OCI-LY7 (cell line): ENCODE measurements around the gene MROH7. TPM values are rescaled to one million over a fixed set of nuclear protein-coding genes. Genes with fewer than 3 reads are reported as not detected.

Experiments used
- BruUV-seq: library from RNA; stranded (reverse); fragments of 400-500 nt; replicated peaks from 2 replicates; lab custom pipeline; 2021; lab: Mats Ljungman, UMichigan
- CTCF ChIA-PET: fragments of 300-600 bp; sonication (Branson Sonifier 250); formaldehyde crosslinking; loops from one replicate; lab custom pipeline; 2022; ENCODE audit warnings: antibody characterized with exemption; ENCODE audit not compliant: unreplicated experiment; lab: Charles Lee
- POLR2A ChIA-PET: fragments of 300-600 bp; sonication (Branson Sonifier 250); formaldehyde crosslinking; loops from one replicate; lab custom pipeline; 2022; ENCODE audit warnings: antibody characterized with exemption; lab: Charles Lee
- DNase-seq: peaks from one replicate; pipeline ENCODE4 v3.0.0-alpha.2; 2015; ENCODE audit warnings: low spot score
- H2AFZ ChIP-seq: fragments of 200-600 bp; sonication (generic), shearing (Covaris generic); 2 replicates; pipeline ENCODE4 v1.6.1; 2014; ENCODE audit warnings: mild to moderate bottlenecking, antibody characterized with exemption, low read length, moderate library complexity
- H3K27ac ChIP-seq: fragments of 200-600 bp; sonication (generic); 2 replicates; pipeline ENCODE4 v1.5.1; 2014; ENCODE audit warnings: mixed run types, low read depth, mild to moderate bottlenecking, moderate library complexity, low read length, inconsistent platforms; ENCODE audit not compliant: poor library complexity, severe bottlenecking
- H3K36me3 ChIP-seq: fragments of 200-600 bp; sonication (generic); 2 replicates; pipeline ENCODE4 v1.6.1; 2014; ENCODE audit warnings: mild to moderate bottlenecking, antibody characterized with exemption, low read length, moderate library complexity, mixed read lengths; ENCODE audit not compliant: insufficient read depth
- H3K4me1 ChIP-seq: fragments of 200-600 bp; sonication (generic); 2 replicates; pipeline ENCODE4 v1.5.1; 2014; ENCODE audit warnings: mild to moderate bottlenecking, low read length; ENCODE audit not compliant: insufficient read depth, poor library complexity, severe bottlenecking
- H3K4me2 ChIP-seq: fragments of 200-600 bp; sonication (generic); 2 replicates; pipeline ENCODE4 v1.6.1; 2014; ENCODE audit warnings: mild to moderate bottlenecking, low read length
- H3K4me3 ChIP-seq: fragments of 200-600 bp; sonication (generic); 2 replicates; pipeline ENCODE4 v1.5.1; 2014; ENCODE audit warnings: mild to moderate bottlenecking, low read depth, low read length; ENCODE audit not compliant: poor library complexity, severe bottlenecking
- H3K79me2 ChIP-seq: fragments of 200-600 bp; sonication (generic); 2 replicates; pipeline ENCODE4 v1.6.1; 2016; ENCODE audit warnings: low read depth, mild to moderate bottlenecking, low read length, moderate library complexity, mixed read lengths; ENCODE audit not compliant: insufficient read depth
- H3K9me2 ChIP-seq: fragments of 200-600 bp; sonication (generic); 2 replicates; pipeline ENCODE4 v1.6.1; 2016; ENCODE audit warnings: mild to moderate bottlenecking, low read length, mixed read lengths; ENCODE audit not compliant: insufficient read depth
- H3K9me3 ChIP-seq: fragments of 200-600 bp; sonication (generic); 2 replicates; pipeline ENCODE4 v1.6.1; 2014; ENCODE audit warnings: mild to moderate bottlenecking, mixed run types, low read length, mixed read lengths
- H4K20me1 ChIP-seq: fragments of 200-600 bp; sonication (generic); 2 replicates; pipeline ENCODE4 v1.6.1; 2014; ENCODE audit warnings: mild to moderate bottlenecking, antibody characterized with exemption, low read length, moderate library complexity, mixed read lengths; ENCODE audit not compliant: insufficient read depth
- CTCF ChIP-seq: fragments of 200-600 bp; sonication (generic); conservative IDR thresholded peaks from 2 replicates; pipeline ENCODE4 v1.5.1; 2014; ENCODE audit warnings: mild to moderate bottlenecking, antibody characterized with exemption, low read length, moderate library complexity, mixed read lengths
- EZH2phosphoT487 ChIP-seq: fragments of 200-600 bp; sonication (generic); IDR thresholded peaks from 2 replicates; pipeline ENCODE4 v1.6.1; 2018; ENCODE audit warnings: low read depth, borderline replicate concordance, mild to moderate bottlenecking, mixed run types, antibody characterized with exemption, low read length, moderate library complexity, mixed read lengths
- intact Hi-C: fragments of 100-400 bp; cut with micrococcal nuclease; formaldehyde crosslinking; loops from one replicate; pipeline ENCODE4 v1.10.0; 2022; ENCODE audit not compliant: unreplicated experiment
- total RNA-seq, 2 experiments: library from RNA; depleted of rRNA in 1 of 2; stranded (reverse); fragments of >200 nt in 1 of 2; shearing (Covaris generic) in 1 of 2; gene quantifications; 2 replicates each; pipeline ENCODE4 v1.2.3, GENCODE V29; 2014 to 2022

Gene MROH7
- total RNA-seq, 2 experiments from 2014 or later: not detected

DNA sequence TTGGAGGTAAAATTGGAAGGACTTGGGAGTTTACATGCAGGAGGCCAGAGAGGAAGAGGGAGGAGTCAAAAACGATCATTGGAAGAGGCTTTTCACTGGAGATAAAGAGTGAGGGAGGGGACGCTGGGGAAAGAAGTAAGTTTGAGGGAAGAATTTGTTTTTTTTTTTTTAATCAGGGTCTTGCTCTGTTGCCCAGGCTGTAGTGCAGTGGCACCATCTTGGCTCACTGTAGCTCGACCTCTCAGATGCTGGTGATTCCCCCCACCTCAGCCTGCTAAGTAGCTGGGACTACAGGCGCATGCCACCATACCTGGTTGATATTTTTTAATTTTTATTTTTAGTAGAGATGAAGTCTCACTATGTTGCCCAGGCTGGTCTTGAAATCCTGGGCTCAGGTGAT is 1.2 kb upstream of the MROH7 start:
- no peaks in the 10 kb centered on the region for H4K20me1 ChIP-seq
- no peak overlapping the region for H3K4me2 ChIP-seq
- CTCF ChIA-PET: no interaction called here
- POLR2A ChIA-PET: no interaction called here
- no peaks in the 10 kb centered on the region for H3K79me2 ChIP-seq
- DNase-seq: no peak
- peaks cover 7% of the 10 kb centered on the region; the same call in 1 of the 2 replicates for H3K9me3 ChIP-seq
- no TSS peak for BruUV-seq
- H3K27ac ChIP-seq: no peak overlapping the region
- no peak overlapping the region for H2AFZ ChIP-seq
- no peak overlapping the region for H3K4me3 ChIP-seq
- no peaks in the 10 kb centered on the region for H3K4me1 ChIP-seq
- H3K36me3 ChIP-seq: no peaks in the 10 kb centered on the region
- no peak for TF ChIP-seq CTCF
- TF ChIP-seq EZH2phosphoT487: no peak
- intact Hi-C loops: no loop called here
- H3K9me2 ChIP-seq: no peaks in the 10 kb centered on the region

DNA sequence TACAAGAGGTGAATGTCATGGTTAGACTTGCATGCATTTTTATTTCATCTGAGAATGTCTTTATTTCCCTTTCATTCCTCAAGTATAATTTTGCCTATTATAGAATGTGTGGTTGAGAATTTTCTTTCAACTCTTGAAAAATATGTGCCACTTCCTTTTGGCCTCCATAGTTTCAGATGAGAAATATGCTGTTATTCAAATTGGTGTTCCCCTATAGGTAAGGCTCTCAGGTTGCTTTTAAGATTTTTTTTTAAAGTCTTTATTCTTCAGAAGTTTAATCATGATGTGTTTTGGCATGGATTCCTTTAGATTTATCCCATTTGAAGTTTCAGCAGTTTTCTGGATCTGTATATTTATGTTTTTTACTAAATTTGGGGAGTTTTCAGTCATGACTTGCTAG is 2.1 kb downstream of the MROH7 start:
- ChIA-PET CTCF (no interaction called here), POLR2A (no interaction called here)
- no peak for DNase-seq
- Histone ChIP-seq H3K9me3 (peaks cover 7% of the 10 kb centered on the region; the same call in 1 of the 2 replicates), H3K4me2 (no peak overlapping the region), H3K4me1 (no peaks in the 10 kb centered on the region), H3K36me3 (no peaks in the 10 kb centered on the region), H3K27ac (no peak overlapping the region), H3K4me3 (no peak overlapping the region), H4K20me1 (no peaks in the 10 kb centered on the region), H3K79me2 (no peaks in the 10 kb centered on the region), H2AFZ (no peak overlapping the region), H3K9me2 (no peaks in the 10 kb centered on the region)
- TF ChIP-seq EZH2phosphoT487 (no peak), CTCF (no peak)
- no TSS peak for BruUV-seq
- intact Hi-C loops: no loop called here

- Histone ChIP-seq H3K27ac (no peak overlapping the region), H3K4me1 (no peaks in the 10 kb centered on the region), H4K20me1 (no peaks in the 10 kb centered on the region), H3K79me2 (no peaks in the 10 kb centered on the region), H3K9me2 (no peaks in the 10 kb centered on the region), H3K36me3 (no peaks in the 10 kb centered on the region), H3K4me3 (no peak overlapping the region), H2AFZ (no peak overlapping the region), H3K4me2 (no peak overlapping the region), H3K9me3 (peaks cover 7% of the 10 kb centered on the region; the same call in 1 of the 2 replicates)
- no peak for DNase-seq
- TF ChIP-seq EZH2phosphoT487 (no peak), CTCF (no peak)
- intact Hi-C loops: no loop called here
- ChIA-PET POLR2A (no interaction called here), CTCF (no interaction called here)
- BruUV-seq: no TSS peak
Observed at GRCh38 chr1:54645806-54646676, 4.5 kb downstream of the MROH7 start.
